ENCODE measurements around the gene SLC46A1. TPM values are rescaled to one million over a fixed set of nuclear protein-coding genes. Genes with fewer than 3 reads are reported as not detected.

The SLC46A1 gene
- polyA plus RNA-seq, 1 donor from 2014 or later = 12.3 TPM

DNA sequence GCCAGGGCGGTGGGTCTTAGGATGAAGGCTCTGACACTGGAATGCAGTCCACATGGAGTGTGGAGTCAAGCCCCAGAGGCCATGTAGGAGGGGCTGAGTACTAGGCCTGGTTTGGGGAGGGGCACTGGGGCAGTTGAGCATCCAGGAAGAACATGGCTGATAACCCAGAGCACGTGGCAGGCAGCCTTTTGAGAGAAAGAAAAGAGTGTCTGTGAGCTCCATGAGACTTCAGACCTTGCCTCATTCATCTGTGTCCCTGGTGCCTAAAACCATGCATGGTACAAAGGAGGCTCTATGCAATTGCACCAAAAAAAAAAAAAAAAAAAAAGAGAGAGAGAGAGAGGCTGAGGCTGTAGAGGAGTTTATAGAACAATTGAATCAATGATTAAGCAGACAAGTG, 14.6 kb downstream of the SLC46A1 start:
- no peaks in the 10 kb centered on the region for H3K79me2 ChIP-seq (replicated peaks; ENCODE audit: insufficient read depth, low read length)
- H3K27ac ChIP-seq (ENCODE audit: low read length) = no peak overlapping the region
- no peaks in the 10 kb centered on the region for H3K9me2 ChIP-seq (ENCODE audit: insufficient read depth, low read length)
- no peak overlapping the region for H3K4me2 ChIP-seq (ENCODE audit: low read length)
- H3F3A ChIP-seq (ENCODE audit: insufficient read depth, low read length, poor library complexity, severe bottlenecking) = no peaks in the 10 kb centered on the region
- H2AFZ ChIP-seq (ENCODE audit: low read depth, low read length) = no peak overlapping the region
- no peaks in the 10 kb centered on the region for H3K27me3 ChIP-seq (ENCODE audit: insufficient read depth, low read depth, low read length)
- no peak overlapping the region for H3K9ac ChIP-seq (ENCODE audit: low read length)
- H4K20me1 ChIP-seq (ENCODE audit: insufficient read depth) = no peaks in the 10 kb centered on the region
- H3K36me3 ChIP-seq (ENCODE audit: insufficient read depth, low read length) = peaks cover 5% of the 10 kb centered on the region
- no peak for TF ChIP-seq EP300 (conservative IDR thresholded peaks at IDR 0.05; ENCODE audit: poor library complexity, severe bottlenecking)
- no peak for TF ChIP-seq POLR2AphosphoS5 (IDR thresholded peaks at IDR 0.05)
- TF ChIP-seq SMC3 (conservative IDR thresholded peaks at IDR 0.05; ENCODE audit: poor library complexity) = no peak
- TF ChIP-seq EZH2 (IDR thresholded peaks at IDR 0.05; ENCODE audit: borderline replicate concordance, insufficient read depth, low read length, poor library complexity, severe bottlenecking) = no peak
- no peak for TF ChIP-seq TAF1 (IDR thresholded peaks at IDR 0.05; ENCODE audit: low read depth)
- TF ChIP-seq REST (IDR thresholded peaks at IDR 0.05; ENCODE audit: borderline replicate concordance) = no peak
- no peak for TF ChIP-seq CTCF (IDR thresholded peaks at IDR 0.05; ENCODE audit: poor library complexity, severe bottlenecking)
- no peak for TF ChIP-seq RAD21 (conservative IDR thresholded peaks at IDR 0.05)
- no peak for TF ChIP-seq MXI1 (conservative IDR thresholded peaks at IDR 0.05; ENCODE audit: poor library complexity, severe bottlenecking)
- no peaks in the 10 kb centered on the region for H3K9me3 ChIP-seq (ENCODE audit: low read length)
- no peak overlapping the region for H3K4me3 ChIP-seq (ENCODE audit: low read length)

- no peak overlapping the region for H2AFZ ChIP-seq (ENCODE audit: low read depth, low read length)
- no peak overlapping the region for H3K4me3 ChIP-seq (ENCODE audit: low read length)
- no peak overlapping the region for H3K27ac ChIP-seq (ENCODE audit: low read length)
- no peaks in the 10 kb centered on the region for H3F3A ChIP-seq (ENCODE audit: insufficient read depth, low read length, poor library complexity, severe bottlenecking)
- H3K9ac ChIP-seq (ENCODE audit: low read length) = no peak overlapping the region
- peaks cover 5% of the 10 kb centered on the region for H3K36me3 ChIP-seq (ENCODE audit: insufficient read depth, low read length)
- no peaks in the 10 kb centered on the region for H3K27me3 ChIP-seq (ENCODE audit: insufficient read depth, low read depth, low read length)
- no peak for TF ChIP-seq RAD21 (conservative IDR thresholded peaks at IDR 0.05)
- H3K79me2 ChIP-seq (replicated peaks; ENCODE audit: insufficient read depth, low read length) = no peaks in the 10 kb centered on the region
- no peaks in the 10 kb centered on the region for H3K9me2 ChIP-seq (ENCODE audit: insufficient read depth, low read length)
- no peak overlapping the region for H3K4me2 ChIP-seq (ENCODE audit: low read length)
- no peaks in the 10 kb centered on the region for H3K9me3 ChIP-seq (ENCODE audit: low read length)
- no peaks in the 10 kb centered on the region for H4K20me1 ChIP-seq (ENCODE audit: insufficient read depth)
Observed at GRCh38 chr17:28390984-28391383, 15.0 kb downstream of the SLC46A1 start.

DNA sequence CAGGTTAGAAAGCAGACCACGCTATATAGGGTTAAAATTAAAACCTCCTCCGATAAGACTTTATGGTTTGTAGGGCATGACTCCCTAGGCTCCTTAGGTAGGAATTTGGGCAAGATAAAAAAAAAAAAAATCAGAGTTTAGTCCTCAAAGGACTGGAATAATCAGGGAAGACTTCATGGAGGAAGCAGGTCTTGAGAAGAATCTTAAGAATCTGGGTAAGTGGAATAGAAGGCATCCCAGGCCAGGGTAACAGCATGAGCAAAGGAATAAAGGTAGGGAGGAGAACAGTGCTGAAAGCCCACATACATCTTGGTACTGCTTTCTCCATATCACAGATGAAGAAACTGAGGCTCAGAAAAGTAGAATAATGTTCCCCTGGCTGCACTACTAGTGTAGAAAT, 15.4 kb downstream of the SLC46A1 start:
- Histone ChIP-seq H3K27ac (ENCODE audit: low read length) (no peak overlapping the region), H3F3A (ENCODE audit: insufficient read depth, low read length, poor library complexity, severe bottlenecking) (no peaks in the 10 kb centered on the region), H3K9me3 (ENCODE audit: low read length) (no peaks in the 10 kb centered on the region), H3K9ac (ENCODE audit: low read length) (no peak overlapping the region), H3K27me3 (ENCODE audit: insufficient read depth, low read depth, low read length) (no peaks in the 10 kb centered on the region), H3K4me2 (ENCODE audit: low read length) (no peak overlapping the region), H3K79me2 (replicated peaks; ENCODE audit: insufficient read depth, low read length) (no peaks in the 10 kb centered on the region), H2AFZ (ENCODE audit: low read depth, low read length) (no peak overlapping the region), H4K20me1 (ENCODE audit: insufficient read depth) (no peaks in the 10 kb centered on the region), H3K9me2 (ENCODE audit: insufficient read depth, low read length) (no peaks in the 10 kb centered on the region), H3K4me3 (ENCODE audit: low read length) (no peak overlapping the region), H3K36me3 (ENCODE audit: insufficient read depth, low read length) (peaks cover 5% of the 10 kb centered on the region)
- no peak for TF ChIP-seq TAF1 (IDR thresholded peaks at IDR 0.05; ENCODE audit: low read depth)
- no peak for TF ChIP-seq POLR2AphosphoS5 (IDR thresholded peaks at IDR 0.05)
- TF ChIP-seq EP300 (conservative IDR thresholded peaks at IDR 0.05; ENCODE audit: poor library complexity, severe bottlenecking) = no peak
- TF ChIP-seq REST (IDR thresholded peaks at IDR 0.05; ENCODE audit: borderline replicate concordance) = no peak
- TF ChIP-seq MXI1 (conservative IDR thresholded peaks at IDR 0.05; ENCODE audit: poor library complexity, severe bottlenecking) = no peak
- no peak for TF ChIP-seq SMC3 (conservative IDR thresholded peaks at IDR 0.05; ENCODE audit: poor library complexity)
- no peak for TF ChIP-seq EZH2 (IDR thresholded peaks at IDR 0.05; ENCODE audit: borderline replicate concordance, insufficient read depth, low read length, poor library complexity, severe bottlenecking)
- no peak for TF ChIP-seq RAD21 (conservative IDR thresholded peaks at IDR 0.05)
- TF ChIP-seq CTCF (IDR thresholded peaks at IDR 0.05; ENCODE audit: poor library complexity, severe bottlenecking) = no peak
